Measurements from ENCODE around the gene SYCP2. TPM values are rescaled to one million over a fixed set of nuclear protein-coding genes. Genes with fewer than 3 reads are reported as not detected.

Gene SYCP2
- polyA plus RNA-seq, 3 donors: 0.28 to 1.2 (median 0.30) TPM

- DNase-seq: peak in 2 of 3 donors; percentile 12 to 42
- peak overlapping the region; percentile 17 for H2AFZ ChIP-seq (ENCODE audit: insufficient read depth, low read depth, low read length, poor library complexity, severe bottlenecking)
- TF ChIP-seq CTCF (IDR thresholded peaks at IDR 0.05): no peak
- peaks cover 43% of the 10 kb centered on the region for H4K20me1 ChIP-seq (ENCODE audit: insufficient read depth, low read length)
- Mint-ChIP-seq H3K27ac (peak overlapping the region in 6 of 7 donors; percentile 12 to 84 (median 78)), H3K27me3 (ENCODE audit: low read depth in 3 of 3) (peaks cover 0 to 2% (median 2%) of the 10 kb centered on the region in 3 donors), H3K4me1 (peaks cover 58% of the 10 kb centered on the region), H3K4me3 (peak overlapping the region in 1 of 2 donors; percentile 82), H3K36me3 (peaks cover 13% of the 10 kb centered on the region in 2 donors), H3K9me3 (peaks cover 0 to 6% (median 1%) of the 10 kb centered on the region in 7 donors)
- H3K79me2 ChIP-seq (ENCODE audit: insufficient read depth, low read length): peaks cover 69% of the 10 kb centered on the region
- H3K4me2 ChIP-seq (replicated peaks; ENCODE audit: extremely low read depth, low read length, poor library complexity, severe bottlenecking): peak overlapping the region; percentile 85
- H3K9me3 ChIP-seq (replicated peaks in 1 of 2; ENCODE audit: control insufficient read depth in 1 of 2, insufficient read depth in 1 of 2, low read length in 2 of 2): no peaks in the 10 kb centered on the region
- intact Hi-C loops (cut with micrococcal nuclease): no loop called here
- peaks cover 0 to 13% of the 10 kb centered on the region in 2 donors for H3K36me3 ChIP-seq (replicated peaks in 1 of 2; ENCODE audit: control insufficient read depth in 1 of 2, insufficient read depth in 2 of 2, low read length in 2 of 2)
- WGBS (ENCODE audit: insufficient coverage): no CpG with 5 or more reads among the region's 3 CpGs
- H3K27ac ChIP-seq (ENCODE audit: low read depth in 1 of 2, low read length in 2 of 2): peak overlapping the region in 1 of 2 donors; percentile 97
- peaks cover 59 to 75% of the 10 kb centered on the region in 2 donors for H3K4me1 ChIP-seq (ENCODE audit: control insufficient read depth in 1 of 2, insufficient read depth in 2 of 2, low read length in 2 of 2)
- H3K27me3 ChIP-seq (ENCODE audit: control insufficient read depth in 2 of 2, insufficient read depth in 2 of 2, low read length in 2 of 2): no peaks in the 10 kb centered on the region
- peak overlapping the region in 1 of 3 experiments; percentile 95 for H3K4me3 ChIP-seq (replicated peaks in 1 of 3; ENCODE audit: low read depth in 2 of 3, low read length in 3 of 3)
- peak overlapping the region; percentile 24 for H3K9ac ChIP-seq (ENCODE audit: insufficient read depth, low read length, poor library complexity, severe bottlenecking)
These were observed 3.7 kb upstream of the SYCP2 start for GRCh38 chr20:59937150-59937549.

GRCh38 chr20:59936409-59936808 is 3.0 kb upstream of the SYCP2 start:
- DNase-seq: no peak
- Histone ChIP-seq H3K9me3 (replicated peaks in 1 of 2; ENCODE audit: control insufficient read depth in 1 of 2, insufficient read depth in 1 of 2, low read length in 2 of 2) (no peaks in the 10 kb centered on the region), H4K20me1 (ENCODE audit: insufficient read depth, low read length) (peaks cover 43% of the 10 kb centered on the region), H2AFZ (ENCODE audit: insufficient read depth, low read depth, low read length, poor library complexity, severe bottlenecking) (no peak overlapping the region), H3K27me3 (ENCODE audit: control insufficient read depth in 2 of 2, insufficient read depth in 2 of 2, low read length in 2 of 2) (no peaks in the 10 kb centered on the region), H3K79me2 (ENCODE audit: insufficient read depth, low read length) (peaks cover 62% of the 10 kb centered on the region), H3K36me3 (replicated peaks in 1 of 2; ENCODE audit: control insufficient read depth in 1 of 2, insufficient read depth in 2 of 2, low read length in 2 of 2) (peaks cover 0 to 12% of the 10 kb centered on the region in 2 donors), H3K27ac (ENCODE audit: low read depth in 1 of 2, low read length in 2 of 2) (peak overlapping the region in 1 of 2 donors; percentile 97), H3K4me2 (replicated peaks; ENCODE audit: extremely low read depth, low read length, poor library complexity, severe bottlenecking) (peak overlapping the region; percentile 85), H3K9ac (ENCODE audit: insufficient read depth, low read length, poor library complexity, severe bottlenecking) (no peak overlapping the region), H3K4me3 (replicated peaks in 1 of 3; ENCODE audit: low read depth in 2 of 3, low read length in 3 of 3) (peak overlapping the region in 1 of 3 experiments; percentile 95), H3K4me1 (ENCODE audit: control insufficient read depth in 1 of 2, insufficient read depth in 2 of 2, low read length in 2 of 2) (peaks cover 52 to 68% of the 10 kb centered on the region in 2 donors)
- Mint-ChIP-seq H3K27me3 (ENCODE audit: low read depth in 3 of 3) (peaks cover 0 to 4% (median 2%) of the 10 kb centered on the region in 3 donors), H3K4me3 (peak overlapping the region in 1 of 2 donors; percentile 51), H3K4me1 (peaks cover 50% of the 10 kb centered on the region), H3K9me3 (peaks cover 0 to 6% (median 1%) of the 10 kb centered on the region in 7 donors), H3K36me3 (peaks cover 12% of the 10 kb centered on the region in 2 donors), H3K27ac (peak overlapping the region in 2 of 7 donors; percentile 50 to 74)
- 50% methylated on average over 1 of the region's 4 CpGs for WGBS (ENCODE audit: insufficient coverage)
- no peak for TF ChIP-seq CTCF (IDR thresholded peaks at IDR 0.05)
- intact Hi-C loops (cut with micrococcal nuclease): no loop called here

All from CD14-positive monocyte (primary cell).